ENCODE results near the gene CITED4.

DNA sequence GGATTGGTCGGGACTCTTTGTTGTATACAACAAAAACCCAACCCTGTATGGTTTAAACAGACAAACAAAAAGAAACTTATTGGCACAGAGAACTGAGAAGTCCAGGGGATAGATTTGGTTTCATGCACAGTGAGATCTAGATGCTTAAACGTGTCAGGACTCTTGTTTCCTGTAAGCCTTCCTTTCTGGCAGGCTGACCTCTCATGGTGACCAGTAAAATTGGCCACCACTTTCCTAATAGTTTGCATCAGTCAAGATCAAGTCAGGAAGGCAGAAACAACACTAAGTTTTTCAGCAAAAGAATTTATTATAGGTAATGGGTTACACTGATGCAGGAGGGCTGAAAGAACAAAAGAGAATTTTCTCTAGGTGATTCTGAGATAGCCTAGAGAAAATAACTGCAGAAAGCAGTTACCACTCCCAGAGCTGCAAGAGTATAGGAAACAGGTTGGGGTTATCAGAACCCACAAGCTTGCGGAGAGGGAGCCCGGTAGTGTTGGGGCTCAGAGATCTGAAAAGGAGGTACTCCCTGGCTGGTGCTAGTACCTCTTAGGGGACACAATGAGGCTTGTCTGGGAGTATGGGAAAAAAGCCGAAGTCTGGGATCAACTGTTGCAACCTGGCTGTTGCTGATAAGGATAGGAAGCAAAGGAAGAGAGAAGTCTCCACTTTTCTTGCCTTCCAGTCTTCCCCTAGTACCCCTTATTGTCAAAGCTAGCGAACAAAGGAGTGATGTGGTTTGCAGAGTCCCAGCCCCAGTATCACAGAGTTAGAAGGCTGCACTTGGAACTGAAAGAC lies 21.4 kb downstream of the CITED4 start:
- TF ChIP-seq, protein P1, sequence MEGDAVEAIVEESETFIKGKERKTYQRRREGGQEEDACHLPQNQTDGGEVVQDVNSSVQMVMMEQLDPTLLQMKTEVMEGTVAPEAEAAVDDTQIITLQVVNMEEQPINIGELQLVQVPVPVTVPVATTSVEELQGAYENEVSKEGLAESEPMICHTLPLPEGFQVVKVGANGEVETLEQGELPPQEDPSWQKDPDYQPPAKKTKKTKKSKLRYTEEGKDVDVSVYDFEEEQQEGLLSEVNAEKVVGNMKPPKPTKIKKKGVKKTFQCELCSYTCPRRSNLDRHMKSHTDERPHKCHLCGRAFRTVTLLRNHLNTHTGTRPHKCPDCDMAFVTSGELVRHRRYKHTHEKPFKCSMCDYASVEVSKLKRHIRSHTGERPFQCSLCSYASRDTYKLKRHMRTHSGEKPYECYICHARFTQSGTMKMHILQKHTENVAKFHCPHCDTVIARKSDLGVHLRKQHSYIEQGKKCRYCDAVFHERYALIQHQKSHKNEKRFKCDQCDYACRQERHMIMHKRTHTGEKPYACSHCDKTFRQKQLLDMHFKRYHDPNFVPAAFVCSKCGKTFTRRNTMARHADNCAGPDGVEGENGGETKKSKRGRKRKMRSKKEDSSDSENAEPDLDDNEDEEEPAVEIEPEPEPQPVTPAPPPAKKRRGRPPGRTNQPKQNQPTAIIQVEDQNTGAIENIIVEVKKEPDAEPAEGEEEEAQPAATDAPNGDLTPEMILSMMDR (conservative IDR thresholded peaks at IDR 0.05 in 1 of 2, IDR thresholded peaks at IDR 0.05 in 1 of 2; ENCODE audit: low read depth in 1 of 2, low read length in 2 of 2), result no peak
- no peak for TF ChIP-seq EZH2 (IDR thresholded peaks at IDR 0.05; ENCODE audit: low read length, missing control alignments)

Measured in fibroblast of lung (primary cell).